Measurements from ENCODE around the gene CPE.

The CPE gene

GRCh38 chr4:165426823-165427222 lies 48.0 kb downstream of the CPE start:
- ChIA-PET POLR2A (no interaction called here), CTCF (no interaction called here)
- TF ChIP-seq CTCF (IDR thresholded peaks at IDR 0.05; ENCODE audit: control extremely low read depth, extremely low read depth, low read depth, missing control alignments): no peak
- no peak for DNase-seq (ENCODE audit: extremely low spot score)

- ChIA-PET POLR2A (no interaction called here), CTCF (interaction anchor here (1.1 to 1.4 kb wide), 2 partner anchors 8 to 298 kb away, joined by 3 read pairs; no protein-coding TSS in a partner anchor)
- no peak for DNase-seq (ENCODE audit: extremely low spot score)
- no peak for TF ChIP-seq CTCF (IDR thresholded peaks at IDR 0.05; ENCODE audit: control extremely low read depth, extremely low read depth, low read depth, missing control alignments)
These were observed 50.1 kb downstream of the CPE start for GRCh38 chr4:165428957-165429356.

- no peak for TF ChIP-seq CTCF (IDR thresholded peaks at IDR 0.05; ENCODE audit: control extremely low read depth, extremely low read depth, low read depth, missing control alignments)
- POLR2A ChIA-PET: no interaction called here
- CTCF ChIA-PET: interaction anchor here (1.1 kb wide), 1 partner anchor 11 kb away, joined by 4 read pairs; no protein-coding TSS in a partner anchor
- DNase-seq (ENCODE audit: extremely low spot score): no peak
These were observed 54.7 kb downstream of the CPE start for GRCh38 chr4:165433529-165433928.

- ChIA-PET POLR2A (no interaction called here), CTCF (interaction anchor here (1.3 kb wide), 1 partner anchor 9 kb away, joined by 3 read pairs; no protein-coding TSS in a partner anchor)
- DNase-seq (ENCODE audit: extremely low spot score): no peak
- TF ChIP-seq CTCF (IDR thresholded peaks at IDR 0.05; ENCODE audit: control extremely low read depth, extremely low read depth, low read depth, missing control alignments): no peak
These were observed 58.9 kb downstream of the CPE start for GRCh38 chr4:165437691-165438090.

- POLR2A ChIA-PET: no interaction called here
- CTCF ChIA-PET: interaction anchor here (0.8 kb wide), 1 partner anchor 54 kb away, joined by 3 read pairs; no protein-coding TSS in a partner anchor
- no peak for DNase-seq (ENCODE audit: extremely low spot score)
- no peak for TF ChIP-seq CTCF (IDR thresholded peaks at IDR 0.05; ENCODE audit: control extremely low read depth, extremely low read depth, low read depth, missing control alignments)
These were observed 60.5 kb downstream of the CPE start for GRCh38 chr4:165439344-165439743.

GRCh38 chr4:165439981-165440380 lies 61.2 kb downstream of the CPE start:
- ChIA-PET POLR2A (no interaction called here), CTCF (no interaction called here)
- DNase-seq (ENCODE audit: extremely low spot score): no peak
- no peak for TF ChIP-seq CTCF (IDR thresholded peaks at IDR 0.05; ENCODE audit: control extremely low read depth, extremely low read depth, low read depth, missing control alignments)
